WTC11 (cell line): ENCODE measurements around the gene FAM193A. TPM values are rescaled to one million over a fixed set of nuclear protein-coding genes. Genes with fewer than 3 reads are reported as not detected.
"Not testable (repeated sequence)": the region's sequence is repeated elsewhere in the genome, so short reads cannot be mapped to it uniquely, and the experiment has no call there.

ENCODE experiments used
- ATAC-seq: fragments of 200-7000 bp; cut with Tn5 transposase; 2 replicates; pipeline ENCODE4 v1.10.0; 2021; ENCODE audit warnings: mild to moderate bottlenecking, moderate library complexity
- CTCF ChIA-PET: fragments of 300-600 bp; sonication (Branson Sonifier 250); formaldehyde crosslinking; loops from one replicate; lab custom pipeline; 2021; ENCODE audit warnings: antibody characterized with exemption; lab: Charles Lee
- POLR2A ChIA-PET: fragments of 350-600 bp; sonication (Branson Sonifier 250); formaldehyde crosslinking; loops from one replicate; lab custom pipeline; 2021; ENCODE audit warnings: antibody characterized with exemption; lab: Charles Lee
- DNase-seq: peaks from one replicate; pipeline ENCODE4 v3.0.0; 2021; ENCODE audit warnings: low spot score
- H3K27ac Mint-ChIP-seq: 2 replicates; pipeline ENCODE4 v1.8.0; 2021; ENCODE audit warnings: mixed read lengths
- H3K27me3 Mint-ChIP-seq: 2 replicates; pipeline ENCODE4 v1.8.0; 2021; ENCODE audit warnings: low read depth, mild to moderate bottlenecking, moderate library complexity, mixed read lengths
- H3K36me3 Mint-ChIP-seq: 2 replicates; pipeline ENCODE4 v1.8.0; 2021; ENCODE audit warnings: mixed read lengths
- H3K4me1 Mint-ChIP-seq: 2 replicates; pipeline ENCODE4 v1.8.0; 2022; ENCODE audit warnings: mixed read lengths
- H3K4me3 Mint-ChIP-seq: 2 replicates; pipeline ENCODE4 v1.8.0; 2021; ENCODE audit warnings: mild to moderate bottlenecking, moderate library complexity, mixed read lengths
- H3K9me3 Mint-ChIP-seq: 2 replicates; pipeline ENCODE4 v1.8.0; 2021; ENCODE audit warnings: mixed read lengths
- ATF2 ChIP-seq: sonication (generic); formaldehyde crosslinking; IDR thresholded peaks from 2 replicates; pipeline ENCODE4 v1.8.1; 2022; ENCODE audit warnings: low read depth, missing genetic modification reagents, borderline replicate concordance
- ATF6 ChIP-seq: sonication (generic); formaldehyde crosslinking; IDR thresholded peaks from 2 replicates; pipeline ENCODE4 v1.8.1; 2023; ENCODE audit warnings: mild to moderate bottlenecking, missing genetic modification reagents
- CTCF ChIP-seq: fragments of 200-600 bp; IDR thresholded peaks from 2 replicates; pipeline ENCODE4 v1.8.0; 2022; ENCODE audit warnings: antibody characterized with exemption
- E2F5 ChIP-seq: sonication (generic); formaldehyde crosslinking; IDR thresholded peaks from 2 replicates; pipeline ENCODE4 v1.8.1; 2022; ENCODE audit warnings: mild to moderate bottlenecking, moderate library complexity, missing genetic modification reagents
- ERG ChIP-seq: fragments of 250-450 bp; sonication (Bioruptor Pico); IDR thresholded peaks from 2 replicates; pipeline ENCODE4 v1.8.0; 2021; ENCODE audit warnings: mild to moderate bottlenecking
- ESRRA ChIP-seq: sonication (generic); formaldehyde crosslinking; IDR thresholded peaks from 2 replicates; pipeline ENCODE4 v1.8.1; 2022; ENCODE audit warnings: mild to moderate bottlenecking, missing genetic modification reagents, borderline replicate concordance
- ETV6 ChIP-seq: sonication (generic); formaldehyde crosslinking; IDR thresholded peaks from 2 replicates; pipeline ENCODE4 v1.8.1; 2022; ENCODE audit warnings: mild to moderate bottlenecking, missing genetic modification reagents
- FOXK1 ChIP-seq: sonication (generic); formaldehyde crosslinking; IDR thresholded peaks from 2 replicates; pipeline ENCODE4 v1.8.0; 2022; ENCODE audit warnings: mild to moderate bottlenecking, moderate library complexity, missing genetic modification reagents
- FOXP4 ChIP-seq: sonication (generic); formaldehyde crosslinking; IDR thresholded peaks from 2 replicates; pipeline ENCODE4 v1.8.0; 2022; ENCODE audit warnings: mild to moderate bottlenecking, missing genetic modification reagents
- GABPB1 ChIP-seq: sonication (generic); formaldehyde crosslinking; IDR thresholded peaks from 2 replicates; pipeline ENCODE4 v1.8.1; 2023; ENCODE audit warnings: mild to moderate bottlenecking, missing genetic modification reagents
- NFATC4 ChIP-seq: fragments of 250-450 bp; sonication (Bioruptor Pico); IDR thresholded peaks from 2 replicates; pipeline ENCODE4 v1.9.0; 2021; ENCODE audit warnings: mild to moderate bottlenecking
- NR1H2 ChIP-seq: sonication (generic); formaldehyde crosslinking; IDR thresholded peaks from 2 replicates; pipeline ENCODE4 v1.9.0; 2021; ENCODE audit warnings: mild to moderate bottlenecking, moderate library complexity, missing genetic modification reagents
- NR2C2 ChIP-seq: sonication (generic); formaldehyde crosslinking; IDR thresholded peaks from 2 replicates; pipeline ENCODE4 v1.8.0; 2022; ENCODE audit warnings: mild to moderate bottlenecking, missing genetic modification reagents
- TEAD1 ChIP-seq: sonication (generic); formaldehyde crosslinking; IDR thresholded peaks from 2 replicates; pipeline ENCODE4 v1.8.0; 2022; ENCODE audit warnings: mild to moderate bottlenecking, missing genetic modification reagents
- ZNF281 ChIP-seq: sonication (generic); formaldehyde crosslinking; IDR thresholded peaks from 2 replicates; pipeline ENCODE4 v1.8.0; 2023; ENCODE audit warnings: mild to moderate bottlenecking, missing genetic modification reagents
- ZNF396 ChIP-seq: fragments of 250-450 bp; sonication (Bioruptor Pico); IDR thresholded peaks from 2 replicates; pipeline ENCODE4 v1.8.0; 2021; ENCODE audit warnings: mild to moderate bottlenecking, moderate library complexity, borderline replicate concordance
- total RNA-seq: library from RNA; stranded (reverse); gene quantifications from 3 replicates; pipeline ENCODE4 v1.2.3, GENCODE V29; 2021

The FAM193A gene
- total RNA-seq, 1 experiment from 2014 or later, result 28.1 TPM

GRCh38 chr4:2734612-2735011, 198.2 kb downstream of the FAM193A start (continued):
- no peak for TF ChIP-seq GABPB1 (CRISPR knock-in tag)
- TF ChIP-seq ATF6 (CRISPR knock-in tag), result no peak
- no peak for TF ChIP-seq NR1H2 (CRISPR knock-in tag)
- no peak for TF ChIP-seq ESRRA (CRISPR knock-in tag)
- TF ChIP-seq NFATC4 (CRISPR knock-in tag), result no peak
- TF ChIP-seq ETV6 (CRISPR knock-in tag), result no peak

GRCh38 chr4:2735869-2736268, 199.4 kb downstream of the FAM193A start:
- Mint-ChIP-seq H3K27me3 (no peaks in the 10 kb centered on the region), H3K27ac (no peak overlapping the region), H3K4me3 (no peak overlapping the region), H3K4me1 (no peaks in the 10 kb centered on the region), H3K9me3 (peaks cover 26% of the 10 kb centered on the region), H3K36me3 (peaks cover 22% of the 10 kb centered on the region)
- ChIA-PET POLR2A (no interaction called here), CTCF (no interaction called here)
- TF ChIP-seq FOXP4 (CRISPR knock-in tag), result no peak
- no peak for TF ChIP-seq ATF2 (CRISPR knock-in tag)
- no peak for TF ChIP-seq FOXK1 (CRISPR knock-in tag)
- no peak for TF ChIP-seq ZNF281 (CRISPR knock-in tag)
- TF ChIP-seq TEAD1 (CRISPR knock-in tag), result no peak
- TF ChIP-seq ZNF396 (CRISPR knock-in tag), result no peak
- no peak for TF ChIP-seq NR2C2
- no peak for ATAC-seq
- DNase-seq, result no peak

- Mint-ChIP-seq H3K36me3 (peaks cover 14% of the 10 kb centered on the region), H3K9me3 (peaks cover 26% of the 10 kb centered on the region)
- DNase-seq, ATAC-seq, H3K4me3 Mint-ChIP-seq, H3K27ac Mint-ChIP-seq, POLR2A ChIA-PET, H3K4me1 Mint-ChIP-seq, H3K27me3 Mint-ChIP-seq: not testable (repeated sequence)
- CTCF ChIA-PET, result interaction anchor here (0.5 to 0.6 kb wide), 2 partner anchors 26 to 271 kb away, joined by 3 to 4 read pairs; no protein-coding TSS in a partner anchor
Measured at GRCh38 chr4:2738296-2738695, 201.8 kb downstream of the FAM193A start.

GRCh38 chr4:2741626-2742025, 205.2 kb downstream of the FAM193A start:
- no peak for DNase-seq
- H3K4me1 Mint-ChIP-seq, result no peaks in the 10 kb centered on the region
- ChIA-PET CTCF (no interaction called here), POLR2A (no interaction called here)
- no peak overlapping the region for H3K4me3 Mint-ChIP-seq
- peaks cover 34% of the 10 kb centered on the region for H3K36me3 Mint-ChIP-seq
- no peaks in the 10 kb centered on the region for H3K27me3 Mint-ChIP-seq
- H3K9me3 Mint-ChIP-seq, result peaks cover 15% of the 10 kb centered on the region
- no peak overlapping the region for H3K27ac Mint-ChIP-seq
- ATAC-seq, result no peak
- TF ChIP-seq ERG, result no peak
- TF ChIP-seq CTCF, result no peak
- TF ChIP-seq E2F5, result no peak
- TF ChIP-seq ATF6 (CRISPR knock-in tag), result no peak
